ENCODE measurements around the gene GNPNAT1.

DNA sequence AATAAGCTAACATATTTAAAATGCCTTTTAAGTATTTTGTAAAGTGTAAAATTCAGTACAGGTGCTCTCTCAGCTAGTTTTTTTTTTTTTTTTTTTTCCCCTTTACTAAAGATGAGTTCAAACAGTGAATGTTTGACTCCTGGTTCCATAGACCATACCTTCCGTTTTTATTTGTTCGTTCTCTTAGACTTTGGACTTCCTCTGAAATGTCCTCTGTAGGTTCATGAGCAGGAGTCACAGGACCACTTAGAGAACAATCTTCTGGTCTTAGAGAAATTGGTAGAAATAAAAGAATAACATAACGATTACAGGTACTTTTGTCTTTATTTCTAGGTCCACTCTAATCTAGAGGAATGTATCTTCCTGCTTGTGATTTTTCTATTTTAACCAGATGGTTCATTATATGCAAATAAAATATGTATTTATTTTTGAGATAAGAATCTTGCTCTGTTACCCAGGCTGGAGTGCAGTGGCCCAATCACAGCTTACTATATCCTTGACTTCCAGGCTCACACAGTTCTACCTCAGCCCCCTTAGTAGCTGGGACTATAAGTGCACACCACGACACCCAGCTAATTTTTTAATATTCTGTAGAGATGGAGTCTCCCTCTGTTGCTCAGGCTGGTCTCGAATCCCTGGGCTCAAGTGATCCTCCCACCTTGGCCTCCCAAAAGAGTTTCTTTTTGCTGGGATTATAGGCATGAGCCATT lies 35.6 kb downstream of the GNPNAT1 start:
- TF ChIP-seq, protein P1, sequence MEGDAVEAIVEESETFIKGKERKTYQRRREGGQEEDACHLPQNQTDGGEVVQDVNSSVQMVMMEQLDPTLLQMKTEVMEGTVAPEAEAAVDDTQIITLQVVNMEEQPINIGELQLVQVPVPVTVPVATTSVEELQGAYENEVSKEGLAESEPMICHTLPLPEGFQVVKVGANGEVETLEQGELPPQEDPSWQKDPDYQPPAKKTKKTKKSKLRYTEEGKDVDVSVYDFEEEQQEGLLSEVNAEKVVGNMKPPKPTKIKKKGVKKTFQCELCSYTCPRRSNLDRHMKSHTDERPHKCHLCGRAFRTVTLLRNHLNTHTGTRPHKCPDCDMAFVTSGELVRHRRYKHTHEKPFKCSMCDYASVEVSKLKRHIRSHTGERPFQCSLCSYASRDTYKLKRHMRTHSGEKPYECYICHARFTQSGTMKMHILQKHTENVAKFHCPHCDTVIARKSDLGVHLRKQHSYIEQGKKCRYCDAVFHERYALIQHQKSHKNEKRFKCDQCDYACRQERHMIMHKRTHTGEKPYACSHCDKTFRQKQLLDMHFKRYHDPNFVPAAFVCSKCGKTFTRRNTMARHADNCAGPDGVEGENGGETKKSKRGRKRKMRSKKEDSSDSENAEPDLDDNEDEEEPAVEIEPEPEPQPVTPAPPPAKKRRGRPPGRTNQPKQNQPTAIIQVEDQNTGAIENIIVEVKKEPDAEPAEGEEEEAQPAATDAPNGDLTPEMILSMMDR (IDR thresholded peaks at IDR 0.05), result no peak
- no peak for TF ChIP-seq EZH2 (IDR thresholded peaks at IDR 0.05)
- TF ChIP-seq EZH2phosphoT487 (IDR thresholded peaks at IDR 0.05), result no peak

Measured in neural progenitor cell (in vitro differentiated cells).